ENCODE measurements around the gene AEBP1. TPM values are rescaled to one million over a fixed set of nuclear protein-coding genes. Genes with fewer than 3 reads are reported as not detected.
A peak's percentile ranks its signal among the peaks of the same experiment; 100 is the strongest.

AEBP1 gene
- total RNA-seq, 1 donor from 2014 or later, result 21.7 TPM

GRCh38 chr7:44076101-44076895 is 27.8 kb upstream of the AEBP1 start:
- ATAC-seq (ENCODE audit: low read depth) (no peak), DNase-seq (no peak)
- H3K27me3 Mint-ChIP-seq, result no peaks in the 10 kb centered on the region
- peaks cover 82% of the 10 kb centered on the region for H3K36me3 Mint-ChIP-seq (ENCODE audit: low read depth)
- no peak for TF ChIP-seq CTCF (IDR thresholded peaks at IDR 0.05)
- H3K27ac Mint-ChIP-seq, result peak overlapping the region; percentile 90
- POLR2A ChIA-PET, result interaction anchor here (0.7 to 1.1 kb wide), 2 partner anchors 9 to 11 kb away, joined by 3 to 5 read pairs; partner anchors contain the start of gene PGAM2
- peaks cover 89% of the 10 kb centered on the region for H3K4me1 Mint-ChIP-seq
- no peak overlapping the region for H3K4me3 Mint-ChIP-seq
- CTCF ChIA-PET, result interaction anchor here (2.0 kb wide), 1 partner anchor 7 kb away, joined by 5 read pairs; no protein-coding TSS in a partner anchor
- intact Hi-C loops (cut with micrococcal nuclease), result no loop called here
- H3K9me3 Mint-ChIP-seq, result no peaks in the 10 kb centered on the region

- no peak for TF ChIP-seq CTCF (IDR thresholded peaks at IDR 0.05)
- ATAC-seq (ENCODE audit: low read depth) (no peak), DNase-seq (no peak)
- Mint-ChIP-seq H3K27me3 (no peaks in the 10 kb centered on the region), H3K4me1 (peaks cover 85% of the 10 kb centered on the region), H3K4me3 (no peak overlapping the region), H3K36me3 (ENCODE audit: low read depth) (peaks cover 76% of the 10 kb centered on the region), H3K27ac (peak overlapping the region; percentile 92), H3K9me3 (no peaks in the 10 kb centered on the region)
- ChIA-PET POLR2A (interaction anchor here (1.1 kb wide), 1 partner anchor 10 kb away, joined by 5 read pairs; no protein-coding TSS in a partner anchor), CTCF (no interaction called here)
- intact Hi-C loops (cut with micrococcal nuclease), result no loop called here
Measured at GRCh38 chr7:44077061-44077460, 27.1 kb upstream of the AEBP1 start.

DNA sequence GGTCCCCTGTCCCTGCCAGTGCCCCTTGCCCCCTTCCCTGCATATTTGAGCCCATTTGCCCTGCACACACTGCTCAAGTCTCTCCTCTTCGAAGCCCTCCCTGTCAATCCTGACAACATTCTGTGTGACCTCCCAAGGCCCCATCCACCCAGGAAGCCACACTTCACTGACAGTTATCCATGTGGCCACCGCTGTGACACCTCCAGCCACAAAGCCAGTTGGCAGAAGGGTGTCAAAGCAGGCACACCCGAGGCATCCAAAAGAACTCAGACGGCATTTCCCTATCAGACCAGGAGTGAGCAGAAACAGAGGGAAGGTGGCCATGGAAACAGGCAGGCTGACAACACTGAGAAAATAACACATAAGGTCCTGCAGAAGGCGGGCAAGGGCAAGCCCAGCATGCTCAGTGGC is 26.5 kb upstream of the AEBP1 start:
- TF ChIP-seq CTCF (IDR thresholded peaks at IDR 0.05), result no peak
- intact Hi-C loops (cut with micrococcal nuclease), result no loop called here
- ATAC-seq (ENCODE audit: low read depth) (no peak), DNase-seq (no peak)
- Mint-ChIP-seq H3K27me3 (no peaks in the 10 kb centered on the region), H3K4me3 (no peak overlapping the region), H3K36me3 (ENCODE audit: low read depth) (peaks cover 70% of the 10 kb centered on the region), H3K9me3 (no peaks in the 10 kb centered on the region), H3K4me1 (peaks cover 79% of the 10 kb centered on the region), H3K27ac (peak overlapping the region; percentile 92)
- CTCF ChIA-PET, result interaction anchor here (1.2 to 1.3 kb wide), 2 partner anchors 30 to 118 kb away, joined by 3 to 6 read pairs; no protein-coding TSS in a partner anchor
- POLR2A ChIA-PET, result interaction anchor here (1.0 to 1.5 kb wide), 5 partner anchors 10 to 33 kb away, joined by 3 to 6 read pairs (median 5); partner anchors contain the start of gene DBNL

DNA sequence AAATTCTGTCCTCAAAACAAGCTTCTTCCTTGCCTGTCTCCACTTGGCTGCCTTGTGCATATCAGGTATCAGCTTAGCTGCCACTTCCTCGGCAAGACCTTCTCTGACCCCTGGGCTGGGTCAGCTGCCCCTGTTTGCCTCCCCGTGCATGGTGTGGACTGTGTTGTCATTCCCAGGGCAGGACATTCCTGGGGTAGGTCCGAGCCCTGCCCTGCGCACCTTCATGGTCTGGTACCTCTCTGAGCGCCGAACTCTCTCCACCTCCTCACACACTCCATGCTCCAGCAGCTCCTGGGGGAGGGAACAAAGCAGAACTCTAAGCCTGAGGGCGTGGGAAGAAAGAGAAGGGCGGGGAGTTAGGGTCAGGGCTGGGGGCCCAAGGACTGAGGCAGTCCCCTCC is 25.6 kb upstream of the AEBP1 start:
- H3K4me3 Mint-ChIP-seq, result peak overlapping the region; percentile 44
- peaks cover 62% of the 10 kb centered on the region for H3K36me3 Mint-ChIP-seq (ENCODE audit: low read depth)
- no peak for ATAC-seq (ENCODE audit: low read depth)
- CTCF ChIA-PET, result interaction anchor here (1.2 to 1.3 kb wide), 2 partner anchors 31 to 118 kb away, joined by 3 to 6 read pairs; no protein-coding TSS in a partner anchor
- H3K27ac Mint-ChIP-seq, result peak overlapping the region; percentile 92
- POLR2A ChIA-PET, result interaction anchor here (0.6 to 1.5 kb wide), 9 partner anchors 11 to 122 kb away, joined by 3 to 6 read pairs (median 4); partner anchors contain the start of genes DBNL and YKT6
- H3K27me3 Mint-ChIP-seq, result no peaks in the 10 kb centered on the region
- intact Hi-C loops (cut with micrococcal nuclease), result no loop called here
- DNase-seq, result no peak
- no peaks in the 10 kb centered on the region for H3K9me3 Mint-ChIP-seq
- H3K4me1 Mint-ChIP-seq, result peaks cover 78% of the 10 kb centered on the region
- no peak for TF ChIP-seq CTCF (IDR thresholded peaks at IDR 0.05)

Data from activated B cell treated with CpG ODN at 0.5 μM for 24 hours (primary cell).